Measurements from ENCODE around the gene NKX6-2.
"Not testable (repeated sequence)": the region's sequence is repeated elsewhere in the genome, so short reads cannot be mapped to it uniquely, and the experiment has no call there.

Gene NKX6-2

DNA sequence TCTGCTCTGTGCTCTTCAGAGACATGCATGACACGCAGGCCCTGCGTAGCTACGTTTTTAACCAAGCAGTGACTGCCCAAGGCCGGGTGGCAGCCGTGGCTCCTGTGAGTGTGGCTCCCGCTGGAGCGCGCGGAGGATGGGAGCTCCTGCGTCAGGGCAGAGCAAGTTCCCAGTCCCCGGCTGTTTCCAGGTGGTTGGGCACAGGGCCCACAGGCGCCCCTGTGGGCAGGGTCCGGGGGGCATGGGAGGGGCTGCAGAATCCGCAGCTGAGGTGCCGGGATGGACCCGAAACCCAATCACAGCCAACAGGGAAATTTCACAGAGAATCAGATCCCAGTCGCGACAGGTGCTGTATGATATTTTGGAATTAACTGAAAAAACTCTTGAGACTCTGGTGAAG lies 9.8 kb downstream of the NKX6-2 start:
- no peak for DNase-seq (ENCODE audit: low read depth, low spot score)
- TF ChIP-seq, protein P1, sequence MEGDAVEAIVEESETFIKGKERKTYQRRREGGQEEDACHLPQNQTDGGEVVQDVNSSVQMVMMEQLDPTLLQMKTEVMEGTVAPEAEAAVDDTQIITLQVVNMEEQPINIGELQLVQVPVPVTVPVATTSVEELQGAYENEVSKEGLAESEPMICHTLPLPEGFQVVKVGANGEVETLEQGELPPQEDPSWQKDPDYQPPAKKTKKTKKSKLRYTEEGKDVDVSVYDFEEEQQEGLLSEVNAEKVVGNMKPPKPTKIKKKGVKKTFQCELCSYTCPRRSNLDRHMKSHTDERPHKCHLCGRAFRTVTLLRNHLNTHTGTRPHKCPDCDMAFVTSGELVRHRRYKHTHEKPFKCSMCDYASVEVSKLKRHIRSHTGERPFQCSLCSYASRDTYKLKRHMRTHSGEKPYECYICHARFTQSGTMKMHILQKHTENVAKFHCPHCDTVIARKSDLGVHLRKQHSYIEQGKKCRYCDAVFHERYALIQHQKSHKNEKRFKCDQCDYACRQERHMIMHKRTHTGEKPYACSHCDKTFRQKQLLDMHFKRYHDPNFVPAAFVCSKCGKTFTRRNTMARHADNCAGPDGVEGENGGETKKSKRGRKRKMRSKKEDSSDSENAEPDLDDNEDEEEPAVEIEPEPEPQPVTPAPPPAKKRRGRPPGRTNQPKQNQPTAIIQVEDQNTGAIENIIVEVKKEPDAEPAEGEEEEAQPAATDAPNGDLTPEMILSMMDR (IDR thresholded peaks at IDR 0.05; ENCODE audit: insufficient read depth, low read length, missing control alignments) = no peak
- ChIA-PET CTCF (interaction anchor here (1.5 kb wide), 1 partner anchor 121 kb away, joined by 4 read pairs; no protein-coding TSS in a partner anchor), POLR2A (no interaction called here)
- no peak overlapping the region for H3K4me3 ChIP-seq (ENCODE audit: low read depth, low read length)

DNA sequence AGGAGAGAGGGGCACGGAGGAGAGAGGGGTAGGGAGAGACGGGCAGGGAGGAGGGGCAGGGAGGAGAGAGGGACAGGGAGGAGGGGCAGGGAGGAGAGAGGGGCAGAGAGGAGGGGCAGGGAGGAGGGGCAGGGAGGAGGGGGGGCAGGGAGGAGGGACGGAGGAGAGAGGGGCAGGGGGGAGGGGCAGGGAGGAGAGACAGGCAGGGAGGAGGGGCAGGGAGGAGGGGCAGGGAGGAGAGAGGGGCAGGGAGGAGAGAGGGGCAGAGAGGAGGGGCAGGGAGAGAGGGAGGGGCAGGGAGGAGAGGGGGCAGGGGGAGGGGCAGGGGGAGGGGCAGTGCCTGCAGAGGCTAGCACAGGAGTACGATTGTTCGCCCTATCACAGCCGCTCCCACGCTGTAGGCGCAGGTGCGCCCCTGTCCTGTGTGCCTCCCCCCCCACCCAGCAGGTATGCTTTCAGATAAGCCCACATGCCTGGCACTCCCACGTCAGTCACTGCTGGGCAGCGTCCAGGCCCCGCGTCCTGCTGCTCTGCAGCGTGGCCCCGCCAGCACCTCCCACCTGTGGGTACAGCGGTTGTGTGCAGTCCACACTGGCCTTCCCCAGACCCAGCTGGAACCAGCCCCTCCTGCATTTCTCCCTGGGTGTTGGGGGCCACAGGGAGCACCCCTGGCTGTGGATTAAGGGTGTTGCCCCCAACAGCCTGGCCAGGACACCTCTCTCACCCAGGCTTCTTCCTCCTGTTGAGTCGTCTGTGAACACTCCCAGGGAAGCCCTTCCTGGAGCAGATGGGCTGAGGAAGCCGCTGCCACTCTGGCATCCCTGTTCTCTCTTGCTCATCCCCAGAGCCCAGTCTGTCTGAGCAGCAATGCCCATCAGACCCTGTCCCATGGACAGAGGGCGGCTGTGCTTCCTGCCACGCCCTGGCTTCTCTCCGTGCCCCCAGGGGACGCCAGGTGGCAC lies 10.8 kb downstream of the NKX6-2 start:
- DNase-seq (ENCODE audit: low read depth, low spot score) = no peak
- POLR2A ChIA-PET = no interaction called here
- TF ChIP-seq, protein P1 (IDR thresholded peaks at IDR 0.05; ENCODE audit: insufficient read depth, low read length, missing control alignments) = no peak
- no peak overlapping the region for H3K4me3 ChIP-seq (ENCODE audit: low read depth, low read length)
- CTCF ChIA-PET = interaction anchor here (1.5 kb wide), 1 partner anchor 120 kb away, joined by 4 read pairs; no protein-coding TSS in a partner anchor

DNA sequence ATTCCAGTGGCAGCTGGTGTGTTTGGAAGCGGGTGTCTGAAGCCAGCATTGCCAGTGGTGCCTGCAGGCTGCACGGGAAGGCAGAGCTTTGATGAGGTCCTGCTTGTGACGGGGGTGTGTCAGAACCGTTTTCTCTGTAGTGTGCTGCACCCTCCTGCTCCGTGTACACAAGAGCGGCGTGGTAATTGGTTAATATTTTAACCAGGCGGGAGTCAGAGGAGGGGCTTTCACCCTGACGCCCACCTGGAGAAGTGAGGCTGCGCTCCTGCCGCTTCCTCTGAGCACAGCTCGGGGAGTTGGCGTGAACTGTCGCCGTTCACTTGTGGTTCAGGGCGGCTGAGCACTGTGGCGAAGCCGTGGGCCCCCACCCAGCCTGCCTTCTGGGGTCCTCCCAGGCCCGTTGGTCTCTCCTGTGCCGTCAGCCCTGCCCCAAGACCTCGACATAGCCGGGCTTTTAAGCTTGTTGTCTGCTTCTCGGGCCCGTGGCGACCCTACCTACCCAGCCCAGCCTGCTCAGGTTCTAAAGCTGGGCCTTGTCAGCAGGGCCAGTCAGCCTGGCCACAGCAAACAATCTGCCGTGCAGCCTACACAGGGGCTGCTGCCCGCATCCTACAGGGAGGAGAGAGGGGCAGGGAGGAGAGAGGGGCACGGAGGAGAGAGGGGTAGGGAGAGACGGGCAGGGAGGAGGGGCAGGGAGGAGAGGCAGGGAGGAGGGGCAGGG lies 11.6 kb downstream of the NKX6-2 start:
- ChIA-PET POLR2A (no interaction called here), CTCF (no interaction called here)
- no peak for DNase-seq (ENCODE audit: low read depth, low spot score)
- TF ChIP-seq, protein P1 (IDR thresholded peaks at IDR 0.05; ENCODE audit: insufficient read depth, low read length, missing control alignments) = no peak
- H3K4me3 ChIP-seq (ENCODE audit: low read depth, low read length) = no peak overlapping the region

DNA sequence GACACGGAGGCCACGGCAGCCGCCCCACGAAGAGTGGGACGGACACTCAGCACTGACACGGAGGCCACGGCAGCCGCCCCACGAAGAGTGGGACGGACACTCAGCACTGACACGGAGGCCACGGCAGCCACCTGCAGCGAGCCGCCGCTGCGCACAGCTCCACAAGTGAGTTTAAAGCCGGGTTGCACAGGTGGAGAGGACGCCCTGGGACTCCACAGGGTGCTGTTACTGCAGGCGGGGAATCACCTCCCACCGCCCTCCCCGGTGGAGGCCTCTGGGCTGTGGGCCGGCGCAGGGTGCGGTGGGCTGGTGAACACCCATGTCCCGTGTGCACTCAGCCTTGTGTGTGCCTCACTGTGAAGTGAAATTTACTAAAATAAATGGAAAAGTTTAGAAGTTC lies 13.1 kb downstream of the NKX6-2 start:
- POLR2A ChIA-PET; H3K4me3 ChIP-seq (ENCODE audit: low read depth, low read length); CTCF ChIA-PET; DNase-seq (ENCODE audit: low read depth, low spot score): not testable (repeated sequence)

DNA sequence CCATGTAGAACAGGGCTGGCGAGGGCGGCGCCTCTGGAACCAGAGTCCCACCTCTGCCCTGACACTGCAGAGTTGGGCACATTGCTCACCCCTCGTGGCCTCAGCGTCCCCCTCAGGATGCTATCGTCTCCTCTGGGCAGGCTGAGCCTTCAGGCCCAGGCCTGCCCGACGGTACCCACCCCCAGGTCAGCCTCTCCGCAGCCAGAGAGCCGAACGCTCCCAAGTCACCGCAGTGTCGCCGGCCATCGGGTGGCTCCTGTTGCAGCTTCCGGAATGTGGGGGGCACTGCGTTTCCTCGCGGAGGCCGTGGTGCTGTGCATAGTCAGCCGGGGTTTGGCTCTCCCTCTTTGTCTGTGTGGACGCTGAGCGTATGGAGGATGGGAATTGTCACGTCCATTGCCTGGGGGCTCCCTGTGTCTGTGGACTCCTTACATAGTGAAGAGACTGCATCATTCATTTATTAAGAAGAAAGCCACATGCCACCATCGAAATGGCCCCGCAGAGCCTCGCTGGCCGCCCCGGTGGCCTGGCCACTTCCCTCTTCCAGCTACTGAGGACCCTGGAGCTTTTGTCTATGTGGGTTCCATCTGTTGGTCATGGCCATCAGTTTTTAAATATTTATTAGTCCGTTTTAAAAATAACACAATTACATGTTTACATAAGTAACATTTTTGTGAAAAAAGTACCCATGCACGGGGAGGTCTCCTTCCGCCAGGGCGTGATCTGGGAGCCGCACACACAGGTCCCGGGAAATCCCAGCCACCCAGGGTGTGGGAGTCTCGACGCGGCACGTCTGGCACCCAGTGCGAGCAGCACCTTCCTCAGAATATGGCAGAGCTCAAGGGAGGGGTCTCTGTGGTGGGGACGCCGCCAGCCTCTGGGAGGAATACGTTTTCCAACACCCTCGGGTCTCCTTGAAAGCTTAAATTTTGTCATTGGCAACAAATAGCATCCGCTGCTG lies 15.6 kb downstream of the NKX6-2 start:
- H3K4me3 ChIP-seq (ENCODE audit: low read depth, low read length) = no peak overlapping the region
- CTCF ChIA-PET = interaction anchor here (1.0 kb wide), 1 partner anchor 116 kb away, joined by 3 read pairs; no protein-coding TSS in a partner anchor
- TF ChIP-seq, protein P1 (IDR thresholded peaks at IDR 0.05; ENCODE audit: insufficient read depth, low read length, missing control alignments) = no peak
- DNase-seq (ENCODE audit: low read depth, low spot score) = no peak
- POLR2A ChIA-PET = no interaction called here

All from AG04449 (cell line).